WTC11 (cell line): ENCODE data around the gene FTL. TPM values are rescaled to one million over a fixed set of nuclear protein-coding genes. Genes with fewer than 3 reads are reported as not detected.

Source experiments
- ATAC-seq: fragments of 200-7000 bp; cut with Tn5 transposase; 2 replicates; pipeline ENCODE4 v1.10.0; 2021; ENCODE audit warnings: mild to moderate bottlenecking, moderate library complexity
- CTCF ChIA-PET: fragments of 300-600 bp; sonication (Branson Sonifier 250); formaldehyde crosslinking; loops from one replicate; lab custom pipeline; 2021; ENCODE audit warnings: antibody characterized with exemption; lab: Charles Lee
- POLR2A ChIA-PET: fragments of 350-600 bp; sonication (Branson Sonifier 250); formaldehyde crosslinking; loops from one replicate; lab custom pipeline; 2021; ENCODE audit warnings: antibody characterized with exemption; lab: Charles Lee
- DNase-seq: peaks from one replicate; pipeline ENCODE4 v3.0.0; 2021; ENCODE audit warnings: low spot score
- H3K27ac Mint-ChIP-seq: 2 replicates; pipeline ENCODE4 v1.8.0; 2021; ENCODE audit warnings: mixed read lengths
- H3K27me3 Mint-ChIP-seq: 2 replicates; pipeline ENCODE4 v1.8.0; 2021; ENCODE audit warnings: low read depth, mild to moderate bottlenecking, moderate library complexity, mixed read lengths
- H3K36me3 Mint-ChIP-seq: 2 replicates; pipeline ENCODE4 v1.8.0; 2021; ENCODE audit warnings: mixed read lengths
- H3K4me1 Mint-ChIP-seq: 2 replicates; pipeline ENCODE4 v1.8.0; 2022; ENCODE audit warnings: mixed read lengths
- H3K4me3 Mint-ChIP-seq: 2 replicates; pipeline ENCODE4 v1.8.0; 2021; ENCODE audit warnings: mild to moderate bottlenecking, moderate library complexity, mixed read lengths
- H3K9me3 Mint-ChIP-seq: 2 replicates; pipeline ENCODE4 v1.8.0; 2021; ENCODE audit warnings: mixed read lengths
- ATF2 ChIP-seq: sonication (generic); formaldehyde crosslinking; IDR thresholded peaks from 2 replicates; pipeline ENCODE4 v1.8.1; 2022; ENCODE audit warnings: low read depth, missing genetic modification reagents, borderline replicate concordance
- ATF6 ChIP-seq: sonication (generic); formaldehyde crosslinking; IDR thresholded peaks from 2 replicates; pipeline ENCODE4 v1.8.1; 2023; ENCODE audit warnings: mild to moderate bottlenecking, missing genetic modification reagents
- E2F1 ChIP-seq: sonication (generic); formaldehyde crosslinking; IDR thresholded peaks from 2 replicates; pipeline ENCODE4 v1.8.0; 2022; ENCODE audit warnings: mild to moderate bottlenecking, missing genetic modification reagents
- ELF4 ChIP-seq: sonication (generic); formaldehyde crosslinking; IDR thresholded peaks from 2 replicates; pipeline ENCODE4 v1.8.1; 2022; ENCODE audit warnings: low read depth, mild to moderate bottlenecking, moderate library complexity, missing genetic modification reagents
- ERG ChIP-seq: fragments of 250-450 bp; sonication (Bioruptor Pico); IDR thresholded peaks from 2 replicates; pipeline ENCODE4 v1.8.0; 2021; ENCODE audit warnings: mild to moderate bottlenecking
- FOXJ3 ChIP-seq: sonication (generic); formaldehyde crosslinking; IDR thresholded peaks from 2 replicates; pipeline ENCODE4 v1.9.0; 2021; ENCODE audit warnings: missing genetic modification reagents, mild to moderate bottlenecking, borderline replicate concordance
- GABPB1 ChIP-seq: sonication (generic); formaldehyde crosslinking; IDR thresholded peaks from 2 replicates; pipeline ENCODE4 v1.8.1; 2023; ENCODE audit warnings: mild to moderate bottlenecking, missing genetic modification reagents
- GTF2I ChIP-seq: fragments of 250-450 bp; sonication (Bioruptor Pico); conservative IDR thresholded peaks from 2 replicates; pipeline ENCODE4 v1.4.0; 2021; ENCODE audit warnings: mild to moderate bottlenecking
- HMGA2 ChIP-seq: fragments of 250-450 bp; sonication (Bioruptor Pico); IDR thresholded peaks from 2 replicates; pipeline ENCODE4 v1.4.0; 2021; ENCODE audit warnings: mild to moderate bottlenecking, moderate library complexity
- KAT7 ChIP-seq: sonication (generic); formaldehyde crosslinking; IDR thresholded peaks from 2 replicates; pipeline ENCODE4 v1.8.1; 2023; ENCODE audit warnings: missing genetic modification reagents, mild to moderate bottlenecking, borderline replicate concordance
- NR1H2 ChIP-seq: sonication (generic); formaldehyde crosslinking; IDR thresholded peaks from 2 replicates; pipeline ENCODE4 v1.9.0; 2021; ENCODE audit warnings: mild to moderate bottlenecking, moderate library complexity, missing genetic modification reagents
- OVOL2 ChIP-seq: fragments of 250-450 bp; sonication (Bioruptor Pico); IDR thresholded peaks from 2 replicates; pipeline ENCODE4 v1.9.0; 2021; ENCODE audit warnings: mild to moderate bottlenecking, borderline replicate concordance
- RELA ChIP-seq: sonication (generic); formaldehyde crosslinking; IDR thresholded peaks from 2 replicates; pipeline ENCODE4 v1.8.1; 2022; ENCODE audit warnings: missing genetic modification reagents, mild to moderate bottlenecking, borderline replicate concordance
- SOX15 ChIP-seq: fragments of 250-450 bp; sonication (Bioruptor Pico); IDR thresholded peaks from 2 replicates; pipeline ENCODE4 v1.9.0; 2021; ENCODE audit warnings: mild to moderate bottlenecking
- SP1 ChIP-seq: sonication (generic); formaldehyde crosslinking; conservative IDR thresholded peaks from 2 replicates; pipeline ENCODE4 v1.8.1; 2022; ENCODE audit warnings: missing genetic modification reagents
- TCF7 ChIP-seq: sonication (generic); formaldehyde crosslinking; IDR thresholded peaks from 2 replicates; pipeline ENCODE4 v1.8.0; 2022; ENCODE audit warnings: mild to moderate bottlenecking, low read depth, missing genetic modification reagents, moderate library complexity
- ZNF396 ChIP-seq: fragments of 250-450 bp; sonication (Bioruptor Pico); IDR thresholded peaks from 2 replicates; pipeline ENCODE4 v1.8.0; 2021; ENCODE audit warnings: mild to moderate bottlenecking, moderate library complexity, borderline replicate concordance
- total RNA-seq: library from RNA; stranded (reverse); gene quantifications from 3 replicates; pipeline ENCODE4 v1.2.3, GENCODE V29; 2021

The FTL gene
- total RNA-seq, 1 experiment from 2014 or later: 1,061 TPM

DNA sequence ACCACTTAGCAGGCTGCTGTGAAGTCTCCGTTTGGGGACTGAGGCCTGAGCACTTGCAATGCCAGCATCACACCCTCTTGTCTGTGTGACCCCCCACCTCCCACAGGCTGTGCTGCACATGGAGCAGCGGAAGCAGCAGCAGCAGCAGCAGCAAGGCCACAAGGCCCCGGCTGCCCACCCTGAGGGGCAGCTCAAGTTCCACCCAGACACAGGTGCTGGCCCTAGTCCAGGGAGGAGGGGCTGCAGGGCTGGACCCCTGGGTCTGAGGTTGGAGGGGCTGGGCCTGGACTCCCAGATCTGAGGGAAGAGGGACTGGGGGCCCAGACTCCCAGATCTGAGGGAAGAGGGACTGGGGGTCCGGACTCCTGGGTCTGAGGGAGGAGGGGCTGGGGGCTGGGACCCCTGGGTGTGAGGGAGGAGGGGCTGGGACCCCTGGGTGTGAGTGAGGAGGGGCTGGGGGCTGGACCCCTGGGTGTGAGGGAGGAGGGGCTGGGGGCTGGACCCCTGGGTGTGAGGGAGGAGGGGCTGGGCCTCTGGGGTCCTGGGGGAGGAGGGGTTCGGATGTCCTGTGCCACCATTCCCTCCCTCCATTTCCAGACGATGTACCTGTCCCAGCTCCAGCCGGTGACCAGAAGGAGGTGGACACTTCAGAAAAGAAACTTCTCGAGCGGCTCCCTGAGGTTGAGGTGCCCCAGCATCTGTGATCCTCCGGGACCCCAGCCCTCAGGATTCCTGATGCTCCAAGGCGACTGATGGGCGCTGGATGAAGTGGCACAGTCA is 43.2 kb upstream of the FTL start:
- Mint-ChIP-seq H3K4me3 (no peak overlapping the region), H3K4me1 (no peaks in the 10 kb centered on the region), H3K27me3 (no peaks in the 10 kb centered on the region), H3K27ac (peak overlapping the region; percentile 19; the same call in 1 of the 2 replicates), H3K36me3 (peaks cover 14% of the 10 kb centered on the region), H3K9me3 (no peaks in the 10 kb centered on the region)
- CTCF ChIA-PET: no interaction called here
- no peak for TF ChIP-seq FOXJ3 (CRISPR knock-in tag)
- no peak for TF ChIP-seq ZNF396 (CRISPR knock-in tag)
- TF ChIP-seq KAT7 (CRISPR knock-in tag): no peak
- no peak for TF ChIP-seq ERG (CRISPR knock-in tag)
- TF ChIP-seq NR1H2 (CRISPR knock-in tag): no peak
- no peak for TF ChIP-seq SOX15 (CRISPR knock-in tag)
- no peak for TF ChIP-seq TCF7 (CRISPR knock-in tag)
- TF ChIP-seq RELA (CRISPR knock-in tag): no peak
- no peak for TF ChIP-seq ATF6 (CRISPR knock-in tag)
- TF ChIP-seq SP1 (CRISPR knock-in tag): no peak
- TF ChIP-seq ATF2: no peak
- TF ChIP-seq OVOL2 (CRISPR knock-in tag): no peak
- TF ChIP-seq GABPB1 (CRISPR knock-in tag): no peak
- POLR2A ChIA-PET: interaction anchor here (0.6 kb wide), 1 partner anchor 123 kb away, joined by 3 read pairs; no protein-coding TSS in a partner anchor
- DNase-seq (no peak), ATAC-seq (no peak)

DNA sequence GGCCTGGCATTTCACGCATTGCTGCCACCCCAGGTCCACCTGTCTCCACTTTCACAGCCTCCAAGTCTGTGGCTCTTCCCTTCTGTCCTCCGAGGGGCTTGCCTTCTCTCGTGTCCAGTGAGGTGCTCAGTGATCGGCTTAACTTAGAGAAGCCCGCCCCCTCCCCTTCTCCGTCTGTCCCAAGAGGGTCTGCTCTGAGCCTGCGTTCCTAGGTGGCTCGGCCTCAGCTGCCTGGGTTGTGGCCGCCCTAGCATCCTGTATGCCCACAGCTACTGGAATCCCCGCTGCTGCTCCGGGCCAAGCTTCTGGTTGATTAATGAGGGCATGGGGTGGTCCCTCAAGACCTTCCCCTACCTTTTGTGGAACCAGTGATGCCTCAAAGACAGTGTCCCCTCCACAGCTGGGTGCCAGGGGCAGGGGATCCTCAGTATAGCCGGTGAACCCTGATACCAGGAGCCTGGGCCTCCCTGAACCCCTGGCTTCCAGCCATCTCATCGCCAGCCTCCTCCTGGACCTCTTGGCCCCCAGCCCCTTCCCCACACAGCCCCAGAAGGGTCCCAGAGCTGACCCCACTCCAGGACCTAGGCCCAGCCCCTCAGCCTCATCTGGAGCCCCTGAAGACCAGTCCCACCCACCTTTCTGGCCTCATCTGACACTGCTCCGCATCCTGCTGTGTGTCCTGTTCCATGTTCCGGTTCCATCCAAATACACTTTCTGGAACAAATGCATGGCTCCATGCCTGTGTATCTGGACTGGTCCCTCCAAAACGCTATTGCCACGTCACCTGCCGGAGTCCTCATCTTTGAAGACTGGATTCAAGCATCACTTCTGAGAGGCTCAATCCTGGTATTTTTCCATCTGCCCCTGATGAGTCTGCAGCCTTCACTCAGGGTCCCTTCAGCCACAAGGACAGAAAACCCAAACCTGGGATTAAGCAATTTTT is 42.3 kb upstream of the FTL start:
- ATAC-seq: no peak
- ChIA-PET CTCF (no interaction called here), POLR2A (interaction anchor here (0.6 kb wide), 1 partner anchor 124 kb away, joined by 3 read pairs; no protein-coding TSS in a partner anchor)
- Mint-ChIP-seq H3K27ac (no peak overlapping the region), H3K27me3 (no peaks in the 10 kb centered on the region), H3K9me3 (no peaks in the 10 kb centered on the region), H3K4me1 (no peaks in the 10 kb centered on the region), H3K36me3 (peaks cover 14% of the 10 kb centered on the region), H3K4me3 (no peak overlapping the region)
- DNase-seq: no peak
- TF ChIP-seq E2F1 (CRISPR knock-in tag): no peak
- no peak for TF ChIP-seq ZNF396 (CRISPR knock-in tag)
- no peak for TF ChIP-seq ERG (CRISPR knock-in tag)
- TF ChIP-seq ELF4 (CRISPR knock-in tag): no peak
- TF ChIP-seq HMGA2: no peak
- no peak for TF ChIP-seq GTF2I (CRISPR knock-in tag)
